Vagina (tissue), 2 donors: ENCODE results near the gene CDHR3.

Experiments
- POLR2A ChIP-seq, 2 donors: fragments of 450-650 bp; IDR thresholded peaks; one replicate each; pipeline ENCODE4 v1.6.1; 2017; ENCODE audit warnings: antibody characterized with exemption in 2 of 2, mild to moderate bottlenecking in 2 of 2, moderate library complexity in 2 of 2
- TF ChIP-seq, protein P1 (sequence below), 3 experiments: fragments of 450-650 bp in 2 of 3; fragments of 200-600 bp in 1 of 3; sonication (generic) in 1 of 3; IDR thresholded peaks; one replicate each; pipeline ENCODE4 v1.5.1; 2017 to 2019; ENCODE audit warnings: antibody characterized with exemption in 3 of 3, mild to moderate bottlenecking in 2 of 3, moderate library complexity in 2 of 3

DNA sequence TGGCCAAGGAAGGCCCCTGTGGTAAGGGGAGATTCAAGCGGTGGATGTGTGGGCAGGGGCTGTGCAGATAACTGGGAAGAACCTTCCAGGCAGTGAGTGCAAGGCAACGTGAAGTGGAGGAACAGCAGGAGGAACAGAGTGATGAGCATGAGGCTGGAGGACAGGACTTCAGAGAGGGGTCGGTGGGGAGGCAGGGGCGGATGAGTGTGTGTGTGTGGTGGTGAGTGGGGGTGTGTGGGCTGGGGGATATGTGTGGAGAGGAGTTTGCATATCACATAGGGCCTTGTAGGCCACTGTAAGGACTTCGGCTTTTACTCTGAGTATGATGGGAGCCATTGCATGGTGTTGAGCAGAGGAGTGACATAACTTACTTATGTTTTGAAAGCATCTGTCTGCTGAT is 75.2 kb downstream of the CDHR3 start:
- TF ChIP-seq, protein P1, sequence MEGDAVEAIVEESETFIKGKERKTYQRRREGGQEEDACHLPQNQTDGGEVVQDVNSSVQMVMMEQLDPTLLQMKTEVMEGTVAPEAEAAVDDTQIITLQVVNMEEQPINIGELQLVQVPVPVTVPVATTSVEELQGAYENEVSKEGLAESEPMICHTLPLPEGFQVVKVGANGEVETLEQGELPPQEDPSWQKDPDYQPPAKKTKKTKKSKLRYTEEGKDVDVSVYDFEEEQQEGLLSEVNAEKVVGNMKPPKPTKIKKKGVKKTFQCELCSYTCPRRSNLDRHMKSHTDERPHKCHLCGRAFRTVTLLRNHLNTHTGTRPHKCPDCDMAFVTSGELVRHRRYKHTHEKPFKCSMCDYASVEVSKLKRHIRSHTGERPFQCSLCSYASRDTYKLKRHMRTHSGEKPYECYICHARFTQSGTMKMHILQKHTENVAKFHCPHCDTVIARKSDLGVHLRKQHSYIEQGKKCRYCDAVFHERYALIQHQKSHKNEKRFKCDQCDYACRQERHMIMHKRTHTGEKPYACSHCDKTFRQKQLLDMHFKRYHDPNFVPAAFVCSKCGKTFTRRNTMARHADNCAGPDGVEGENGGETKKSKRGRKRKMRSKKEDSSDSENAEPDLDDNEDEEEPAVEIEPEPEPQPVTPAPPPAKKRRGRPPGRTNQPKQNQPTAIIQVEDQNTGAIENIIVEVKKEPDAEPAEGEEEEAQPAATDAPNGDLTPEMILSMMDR (IDR thresholded peaks at IDR 0.05), result no peak
- TF ChIP-seq POLR2A (IDR thresholded peaks at IDR 0.05), result no peak
